ENCODE data around the gene ZNF292.

- TF ChIP-seq, protein P1, sequence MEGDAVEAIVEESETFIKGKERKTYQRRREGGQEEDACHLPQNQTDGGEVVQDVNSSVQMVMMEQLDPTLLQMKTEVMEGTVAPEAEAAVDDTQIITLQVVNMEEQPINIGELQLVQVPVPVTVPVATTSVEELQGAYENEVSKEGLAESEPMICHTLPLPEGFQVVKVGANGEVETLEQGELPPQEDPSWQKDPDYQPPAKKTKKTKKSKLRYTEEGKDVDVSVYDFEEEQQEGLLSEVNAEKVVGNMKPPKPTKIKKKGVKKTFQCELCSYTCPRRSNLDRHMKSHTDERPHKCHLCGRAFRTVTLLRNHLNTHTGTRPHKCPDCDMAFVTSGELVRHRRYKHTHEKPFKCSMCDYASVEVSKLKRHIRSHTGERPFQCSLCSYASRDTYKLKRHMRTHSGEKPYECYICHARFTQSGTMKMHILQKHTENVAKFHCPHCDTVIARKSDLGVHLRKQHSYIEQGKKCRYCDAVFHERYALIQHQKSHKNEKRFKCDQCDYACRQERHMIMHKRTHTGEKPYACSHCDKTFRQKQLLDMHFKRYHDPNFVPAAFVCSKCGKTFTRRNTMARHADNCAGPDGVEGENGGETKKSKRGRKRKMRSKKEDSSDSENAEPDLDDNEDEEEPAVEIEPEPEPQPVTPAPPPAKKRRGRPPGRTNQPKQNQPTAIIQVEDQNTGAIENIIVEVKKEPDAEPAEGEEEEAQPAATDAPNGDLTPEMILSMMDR (IDR thresholded peaks at IDR 0.05): no peak
- no peak for TF ChIP-seq POLR2A (IDR thresholded peaks at IDR 0.05)
Measured at GRCh38 chr6:87213364-87213763, 58.0 kb downstream of the ZNF292 start.

All from testis (tissue), 2 donors.